SK-N-SH treated with all-trans-retinoic acid at 6 μM for 48 hours (cell line): Measurements from ENCODE around the gene PPP1R14D.

ENCODE experiments used
- ESRRG ChIP-seq: fragments of 250-450 bp; sonication (Bioruptor Pico); IDR thresholded peaks from 2 replicates; pipeline ENCODE4 v1.6.1; 2021; ENCODE audit warnings: mild to moderate bottlenecking
- ISL1 ChIP-seq: fragments of 250-450 bp; sonication (Bioruptor Pico); IDR thresholded peaks from 2 replicates; pipeline ENCODE4 v2.1.2; 2022; ENCODE audit warnings: mild to moderate bottlenecking, moderate library complexity
- RARB ChIP-seq: fragments of 250-450 bp; sonication (Bioruptor Pico); IDR thresholded peaks from 2 replicates; pipeline ENCODE4 v1.8.0; 2021; ENCODE audit warnings: mild to moderate bottlenecking, moderate library complexity
- SNAI2 ChIP-seq: fragments of 250-450 bp; sonication (Bioruptor Pico); IDR thresholded peaks from 2 replicates; pipeline ENCODE4 v1.5.0; 2020; ENCODE audit warnings: mild to moderate bottlenecking, moderate library complexity
- ZC3H10 ChIP-seq: fragments of 250-450 bp; sonication (Bioruptor Pico); IDR thresholded peaks from 2 replicates; pipeline ENCODE4 v1.5.1; 2021; ENCODE audit warnings: mild to moderate bottlenecking, moderate library complexity
- ZFP3 ChIP-seq: fragments of 250-450 bp; sonication (Bioruptor Pico); IDR thresholded peaks from 2 replicates; pipeline ENCODE4 v1.5.0; 2020; ENCODE audit warnings: mild to moderate bottlenecking, moderate library complexity
- ZNF70 ChIP-seq: fragments of 450-650 bp; formaldehyde crosslinking; IDR thresholded peaks from 2 replicates; pipeline ENCODE4 v1.5.0; 2020; ENCODE audit warnings: mild to moderate bottlenecking, moderate library complexity
- ZNF8 ChIP-seq: fragments of 450-650 bp; formaldehyde crosslinking; IDR thresholded peaks from 2 replicates; pipeline ENCODE4 v1.5.0; 2020; ENCODE audit warnings: mild to moderate bottlenecking, moderate library complexity
- TF ChIP-seq, protein P1 (sequence below): fragments of 250-450 bp; sonication (Bioruptor Pico); IDR thresholded peaks from 2 replicates; pipeline ENCODE4 v1.8.0; 2020; ENCODE audit warnings: mild to moderate bottlenecking, moderate library complexity, borderline replicate concordance

DNA sequence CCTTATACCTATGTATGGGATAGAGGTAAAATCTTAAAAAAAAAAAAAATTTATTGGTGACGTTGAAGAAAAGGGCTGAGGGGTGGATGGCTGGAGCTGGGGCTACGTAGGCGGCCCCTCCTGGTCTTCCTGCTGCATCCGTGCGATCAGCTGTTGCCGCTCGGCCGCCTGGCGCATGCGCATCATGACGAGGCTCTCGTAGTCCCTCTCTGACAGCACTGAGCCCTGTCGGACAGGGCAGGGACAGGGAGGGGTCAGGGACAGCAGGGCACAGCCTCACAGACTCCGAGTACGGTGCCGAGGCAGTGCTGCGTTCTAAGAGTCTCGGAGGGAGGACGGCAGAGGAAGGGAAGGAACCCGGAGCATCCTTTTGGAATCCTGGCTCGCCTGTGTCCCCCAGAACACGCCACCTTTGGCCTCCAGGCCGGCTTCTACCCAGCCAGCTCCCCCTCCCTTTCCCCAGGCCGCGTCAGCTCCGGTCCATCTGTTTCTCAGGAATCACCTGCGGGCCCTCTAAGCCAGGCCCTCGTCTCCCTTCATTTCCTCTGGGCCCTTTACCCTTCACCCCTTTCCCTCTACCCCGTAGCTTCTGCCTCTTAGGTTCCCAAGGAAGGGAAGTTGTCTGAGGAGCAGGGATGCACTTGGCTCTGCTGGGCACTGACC lies 60.5 kb downstream of the PPP1R14D start:
- TF ChIP-seq ESRRG (no peak), ZFP3 (no peak), RARB (CRISPR knock-in tag) (no peak), ZNF8 (CRISPR knock-in tag) (no peak), ZNF70 (CRISPR knock-in tag) (no peak), SNAI2 (CRISPR knock-in tag) (no peak), ISL1 (CRISPR knock-in tag) (no peak), ZC3H10 (CRISPR knock-in tag) (no peak)
- TF ChIP-seq, protein P1, sequence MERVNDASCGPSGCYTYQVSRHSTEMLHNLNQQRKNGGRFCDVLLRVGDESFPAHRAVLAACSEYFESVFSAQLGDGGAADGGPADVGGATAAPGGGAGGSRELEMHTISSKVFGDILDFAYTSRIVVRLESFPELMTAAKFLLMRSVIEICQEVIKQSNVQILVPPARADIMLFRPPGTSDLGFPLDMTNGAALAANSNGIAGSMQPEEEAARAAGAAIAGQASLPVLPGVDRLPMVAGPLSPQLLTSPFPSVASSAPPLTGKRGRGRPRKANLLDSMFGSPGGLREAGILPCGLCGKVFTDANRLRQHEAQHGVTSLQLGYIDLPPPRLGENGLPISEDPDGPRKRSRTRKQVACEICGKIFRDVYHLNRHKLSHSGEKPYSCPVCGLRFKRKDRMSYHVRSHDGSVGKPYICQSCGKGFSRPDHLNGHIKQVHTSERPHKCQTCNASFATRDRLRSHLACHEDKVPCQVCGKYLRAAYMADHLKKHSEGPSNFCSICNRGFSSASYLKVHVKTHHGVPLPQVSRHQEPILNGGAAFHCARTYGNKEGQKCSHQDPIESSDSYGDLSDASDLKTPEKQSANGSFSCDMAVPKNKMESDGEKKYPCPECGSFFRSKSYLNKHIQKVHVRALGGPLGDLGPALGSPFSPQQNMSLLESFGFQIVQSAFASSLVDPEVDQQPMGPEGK (CRISPR knock-in tag), result no peak
